SHP77 treated with DMSO at 0.1 percent for 48 hours (cell line): ENCODE data around the gene NOL4L.

Source experiments
- DNase-seq: peaks from one replicate; lab custom pipeline; 2025; lab: John Stamatoyannopoulos, UW

Gene NOL4L, protein sequence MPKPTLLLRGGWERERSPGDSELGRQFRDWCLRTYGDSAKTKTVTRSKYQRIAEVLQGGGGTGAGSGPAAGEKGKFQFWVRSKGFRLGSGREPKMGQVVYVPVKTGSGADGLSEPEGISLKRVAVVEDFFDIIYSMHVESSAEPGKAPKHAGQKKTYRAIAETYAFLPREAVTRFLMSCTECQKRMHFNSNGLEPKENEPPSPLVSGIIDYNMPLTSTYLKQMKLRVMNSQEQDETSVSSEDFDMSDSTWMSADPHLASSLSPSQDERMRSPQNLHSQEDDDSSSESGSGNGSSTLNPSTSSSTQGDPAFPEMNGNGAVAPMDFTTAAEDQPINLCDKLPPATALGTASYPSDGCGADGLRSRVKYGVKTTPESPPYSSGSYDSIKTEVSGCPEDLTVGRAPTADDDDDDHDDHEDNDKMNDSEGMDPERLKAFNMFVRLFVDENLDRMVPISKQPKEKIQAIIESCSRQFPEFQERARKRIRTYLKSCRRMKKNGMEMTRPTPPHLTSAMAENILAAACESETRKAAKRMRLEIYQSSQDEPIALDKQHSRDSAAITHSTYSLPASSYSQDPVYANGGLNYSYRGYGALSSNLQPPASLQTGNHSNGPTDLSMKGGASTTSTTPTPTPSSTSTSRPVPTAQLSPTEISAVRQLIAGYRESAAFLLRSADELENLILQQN

DNA sequence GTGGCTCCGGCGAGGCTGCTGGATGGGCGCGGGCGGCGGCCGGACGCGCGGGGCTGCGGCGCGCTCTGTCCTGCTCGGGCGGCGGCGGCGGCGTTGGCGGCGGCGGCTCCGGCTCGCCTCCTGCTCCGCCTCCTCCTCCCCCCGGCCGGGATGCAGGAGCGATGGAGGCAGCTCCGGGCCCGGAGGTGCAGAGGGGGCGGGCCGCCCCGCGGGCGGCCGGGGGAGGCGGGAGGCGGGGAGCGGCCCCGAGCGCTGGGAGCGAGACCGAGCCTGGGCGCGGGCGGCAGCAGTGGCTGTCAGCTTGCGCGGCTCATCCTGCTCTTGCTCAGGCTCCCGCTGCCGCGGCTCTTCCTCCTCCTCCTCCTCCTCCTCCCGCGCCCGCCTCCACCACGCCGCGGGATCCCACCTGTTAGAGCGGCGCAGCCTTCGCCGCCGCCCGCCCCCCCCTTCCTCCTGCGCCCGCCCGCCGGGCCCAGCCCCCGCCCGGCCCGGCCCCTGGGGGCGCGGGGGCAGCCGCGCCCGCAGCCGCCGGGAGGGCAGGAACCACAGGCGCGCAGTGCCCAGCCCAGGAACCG is at the start of gene NOL4L:
NOL4L (minus strand) TSS at position 323 of the 575 bp plus-strand sequence. CDS start 443 bp downstream, outside the sequence.
- no peak for DNase-seq

DNA sequence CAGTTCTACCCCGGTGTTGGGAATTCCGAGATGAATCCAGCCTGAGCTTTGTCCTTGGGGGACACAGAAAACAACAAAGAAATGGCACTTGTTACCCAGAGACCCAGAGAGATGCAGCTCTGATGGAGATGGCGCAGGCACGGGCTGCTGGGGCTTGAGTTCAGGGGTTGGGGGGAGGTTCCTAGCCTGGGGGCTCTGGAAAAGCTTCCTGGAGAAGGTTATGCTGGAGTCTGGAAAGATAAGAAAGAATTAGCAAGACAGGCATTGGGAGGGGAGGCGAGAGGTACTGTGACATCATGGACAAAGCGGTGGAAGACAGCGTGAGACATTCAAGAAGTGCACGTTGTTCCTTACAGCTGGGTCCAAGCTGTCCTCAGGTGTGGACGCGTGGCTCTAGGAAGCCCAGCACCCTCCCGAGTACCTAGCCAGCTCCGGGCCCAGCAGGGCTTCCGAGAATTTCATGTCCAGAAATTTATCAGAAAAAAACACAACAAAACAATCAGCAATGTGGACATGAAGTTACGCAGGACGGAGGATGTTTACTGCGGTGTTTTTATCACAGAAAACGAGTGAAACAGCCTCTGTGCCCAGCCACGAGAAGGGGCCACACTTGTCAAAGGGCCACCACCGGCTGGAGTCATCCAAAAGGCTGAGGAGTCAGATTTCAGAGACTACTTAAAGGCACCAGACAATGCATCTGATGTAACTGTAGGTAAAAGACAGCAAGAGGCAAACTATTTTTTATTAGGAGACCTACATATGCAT is 49.1 kb upstream of the NOL4L start:
- no peak for DNase-seq

DNA sequence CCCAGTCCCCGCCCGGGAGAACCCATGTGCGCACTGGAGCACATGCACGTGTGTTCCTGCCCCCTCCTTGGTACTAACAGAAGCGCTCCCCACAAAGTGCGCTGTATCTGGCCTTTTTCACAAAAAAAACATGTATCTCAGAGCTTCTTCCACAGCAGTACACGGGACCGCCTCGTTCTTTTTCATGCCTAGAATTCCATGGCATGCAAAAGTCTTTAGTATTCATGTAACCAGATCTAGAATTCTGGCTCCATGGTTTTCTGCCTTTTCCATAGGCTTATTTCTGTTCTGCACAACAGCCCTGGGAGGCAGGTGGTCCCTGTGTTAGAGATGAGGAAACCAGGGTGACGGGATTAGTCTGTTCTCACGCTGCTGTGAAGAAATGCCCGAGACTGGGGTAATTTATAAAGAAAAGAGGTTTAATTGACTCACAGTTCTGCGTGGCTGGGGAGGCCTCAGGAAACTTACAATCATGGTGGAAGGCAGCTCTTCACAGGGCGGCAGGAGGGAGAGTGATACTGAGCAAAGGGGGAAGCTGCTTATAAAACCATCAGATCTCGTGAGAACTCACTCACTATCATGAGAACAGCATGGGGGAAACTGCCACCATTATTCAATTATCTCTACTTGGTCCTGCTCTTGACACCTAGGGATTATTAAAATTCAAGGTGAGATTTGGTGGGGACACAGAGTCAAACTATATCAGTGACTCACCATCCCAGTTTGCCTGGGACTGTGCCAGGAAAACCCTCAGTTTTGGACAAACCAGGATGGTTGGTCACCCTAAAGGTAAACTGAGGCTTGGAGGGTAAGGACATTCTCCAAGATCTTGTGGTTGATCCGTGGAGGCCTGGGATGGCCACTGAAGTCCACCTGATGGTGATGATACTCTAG is 47.6 kb upstream of the NOL4L start:
- DNase-seq: no peak

DNA sequence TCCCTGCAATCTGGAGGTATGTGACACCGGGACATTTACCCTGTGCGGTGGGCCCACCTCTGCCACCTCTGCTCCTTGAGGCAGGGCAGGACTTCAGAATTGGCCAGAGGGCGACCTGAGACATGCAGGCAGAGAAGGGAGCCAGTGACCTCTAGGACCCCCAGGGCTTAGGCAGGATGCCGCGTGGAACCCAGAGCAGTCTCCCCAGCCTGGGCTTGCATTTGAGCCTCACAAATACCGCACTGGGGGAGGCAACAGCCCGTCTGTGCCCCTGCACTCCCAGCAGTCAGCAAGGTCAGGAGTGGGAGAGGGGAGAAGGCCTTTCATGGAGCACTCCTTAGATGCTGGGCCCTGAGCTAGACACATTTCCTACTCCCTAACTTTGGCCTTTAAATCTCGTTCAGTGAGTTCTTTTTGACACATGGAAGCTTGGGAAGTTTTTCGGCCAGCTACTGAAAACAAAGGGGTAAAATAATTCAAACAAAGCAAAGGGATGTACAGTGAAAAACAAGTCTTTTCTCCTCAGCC is 46.9 kb upstream of the NOL4L start:
- no peak for DNase-seq

DNA sequence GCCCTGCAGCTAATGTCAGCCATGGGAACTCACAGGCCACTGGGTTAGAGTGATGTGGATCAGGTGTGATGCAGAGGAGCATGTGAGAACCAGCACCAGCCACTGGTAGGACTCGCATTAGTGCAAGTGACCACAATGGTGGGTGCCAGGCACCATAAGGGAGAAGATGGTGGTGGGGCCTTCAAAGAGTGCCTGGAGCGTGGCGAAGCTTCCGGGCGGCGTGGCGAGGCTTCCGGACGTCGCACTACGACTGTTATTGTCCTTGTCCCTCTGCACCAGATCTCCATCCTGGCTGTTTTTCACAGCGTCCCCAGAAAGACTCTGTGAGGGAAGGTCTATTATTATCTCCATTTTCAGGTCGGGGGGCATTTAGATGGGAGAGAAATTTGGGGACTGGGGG is 44.7 kb upstream of the NOL4L start:
- DNase-seq: no peak

DNA sequence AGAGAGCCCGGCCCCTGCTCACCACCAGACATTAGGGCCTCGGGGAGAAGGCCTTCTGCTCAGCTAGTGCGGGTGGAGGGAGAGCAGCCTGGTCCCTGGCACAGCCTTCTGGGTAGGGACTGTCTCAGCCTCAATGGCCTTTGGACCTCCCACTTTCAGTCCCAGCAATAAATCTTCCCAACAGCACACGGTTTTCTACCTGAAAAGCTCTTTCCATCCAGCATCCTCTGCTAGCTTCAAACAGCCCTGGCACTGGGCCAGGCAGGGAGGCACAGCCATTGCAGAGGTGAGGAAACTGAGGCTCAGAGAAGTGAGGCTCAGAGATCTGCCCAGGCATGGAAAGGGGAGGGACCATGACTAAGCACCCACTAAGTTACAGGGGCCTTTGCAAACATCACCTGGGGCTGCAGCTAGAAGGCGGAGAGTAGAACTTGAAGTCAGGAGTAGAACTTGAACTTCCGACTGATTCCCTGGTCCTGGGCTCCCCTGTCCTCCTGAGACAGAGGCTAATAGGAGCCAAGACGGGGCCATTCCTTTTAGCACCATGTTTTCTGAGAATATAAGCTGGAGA is 43.9 kb upstream of the NOL4L start:
- DNase-seq: peak; percentile 43

DNA sequence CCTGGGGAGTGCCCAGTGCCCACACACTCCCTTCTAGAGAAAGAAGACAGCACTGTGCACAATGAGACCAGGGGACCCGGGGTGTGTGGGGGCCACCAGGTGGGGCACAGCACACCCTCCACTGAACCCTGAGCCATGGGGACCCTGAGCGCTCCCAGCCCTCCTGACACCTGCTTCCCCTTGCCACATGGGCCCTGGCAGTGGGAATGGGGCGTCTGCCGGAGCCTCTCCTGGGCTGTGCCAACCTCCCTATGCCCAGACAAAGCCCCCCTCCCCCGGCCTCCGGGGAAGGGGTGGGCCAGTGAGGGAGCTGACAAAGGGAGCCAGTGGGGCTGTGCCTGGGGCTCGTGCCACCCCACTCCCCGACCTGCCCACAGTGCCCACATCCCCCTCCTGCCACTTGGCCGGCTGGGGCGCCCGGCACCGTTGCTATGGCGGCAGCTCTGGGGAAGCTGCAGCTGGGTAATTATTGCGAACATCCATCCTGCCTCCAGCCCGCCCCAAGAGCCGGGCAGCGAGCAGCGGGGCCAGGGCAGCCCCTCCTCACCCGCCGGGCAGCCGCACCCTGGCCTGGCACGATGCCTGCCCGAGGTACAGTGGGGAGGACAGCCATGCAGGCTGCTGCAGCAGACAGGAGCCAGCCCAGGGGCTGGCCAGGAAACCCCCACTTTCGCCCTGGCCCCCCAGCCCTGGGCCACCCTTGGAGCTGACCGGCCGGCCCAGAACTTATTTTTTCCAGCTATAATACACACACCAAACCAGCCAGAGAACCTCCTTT is 41.9 kb upstream of the NOL4L start:
- peak; percentile 53 for DNase-seq

DNA sequence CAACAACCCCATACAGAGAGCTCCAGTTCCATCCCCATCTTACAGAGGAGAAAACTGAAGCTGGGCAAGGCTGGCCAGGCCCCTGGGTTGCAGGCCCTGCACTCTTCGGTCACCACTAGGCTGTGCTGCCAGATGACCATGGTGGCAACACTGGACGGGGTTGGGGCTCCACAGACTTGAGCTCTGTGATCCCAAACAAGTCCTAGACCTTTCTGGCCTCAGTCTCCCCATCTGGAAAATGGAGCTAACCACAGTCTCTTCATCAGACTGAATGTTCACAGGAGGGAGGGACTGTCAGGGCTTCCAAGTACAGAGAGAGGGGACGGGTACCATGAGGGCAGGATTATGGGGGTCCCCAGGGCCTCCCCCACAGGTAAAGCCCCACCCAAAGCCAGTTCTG is 41.3 kb upstream of the NOL4L start:
- no peak for DNase-seq

DNA sequence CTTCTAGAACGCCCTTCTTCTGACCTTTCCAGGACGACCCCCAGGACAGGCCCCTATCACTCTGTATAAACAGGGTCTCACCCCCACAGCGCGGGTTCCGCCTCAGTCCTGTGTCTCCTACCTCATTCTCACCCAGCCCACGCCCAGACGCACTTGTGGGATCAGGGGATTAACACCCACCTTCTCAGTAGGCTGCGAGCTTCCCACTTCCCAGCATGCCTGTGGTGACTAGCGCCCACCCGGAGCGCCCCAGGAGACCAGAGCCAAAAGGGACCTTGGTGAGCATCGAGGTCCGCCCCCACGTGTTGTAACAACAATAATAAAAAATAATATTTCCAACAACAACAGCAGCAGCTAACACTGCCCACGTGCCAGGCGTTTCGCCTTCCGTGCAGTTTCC is 40.9 kb upstream of the NOL4L start:
- no peak for DNase-seq

DNA sequence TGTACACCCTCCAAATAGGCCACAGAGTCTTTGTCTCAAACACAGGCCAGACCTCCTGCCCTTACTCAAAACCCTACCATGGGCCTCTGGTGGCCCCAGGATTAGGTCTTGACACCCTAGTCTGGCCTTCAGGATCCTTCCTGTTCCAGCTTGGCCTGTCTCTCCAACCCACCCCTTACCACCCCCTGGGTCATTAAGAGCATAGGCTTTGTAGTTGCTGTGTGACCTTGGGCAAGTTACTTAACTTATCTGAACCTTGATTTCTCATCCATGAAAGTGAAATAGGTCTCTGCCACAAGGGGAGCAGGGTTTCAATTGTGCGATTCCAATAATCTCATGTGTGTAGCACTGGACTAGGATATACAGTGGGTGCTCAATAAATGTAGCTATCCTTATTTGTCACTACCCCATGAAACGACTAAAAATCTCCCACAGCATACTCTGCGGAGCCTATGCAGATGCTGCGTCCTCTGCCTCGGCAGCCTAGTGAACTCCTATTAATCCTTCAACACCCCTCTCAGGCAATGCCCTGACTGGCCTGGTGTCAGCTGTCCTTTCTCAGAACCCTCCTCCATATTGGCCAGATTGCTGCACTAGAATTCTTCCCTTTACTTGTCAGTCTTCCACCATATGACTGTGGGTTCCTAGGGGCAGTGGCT is 39.7 kb upstream of the NOL4L start:
- DNase-seq: no peak

DNA sequence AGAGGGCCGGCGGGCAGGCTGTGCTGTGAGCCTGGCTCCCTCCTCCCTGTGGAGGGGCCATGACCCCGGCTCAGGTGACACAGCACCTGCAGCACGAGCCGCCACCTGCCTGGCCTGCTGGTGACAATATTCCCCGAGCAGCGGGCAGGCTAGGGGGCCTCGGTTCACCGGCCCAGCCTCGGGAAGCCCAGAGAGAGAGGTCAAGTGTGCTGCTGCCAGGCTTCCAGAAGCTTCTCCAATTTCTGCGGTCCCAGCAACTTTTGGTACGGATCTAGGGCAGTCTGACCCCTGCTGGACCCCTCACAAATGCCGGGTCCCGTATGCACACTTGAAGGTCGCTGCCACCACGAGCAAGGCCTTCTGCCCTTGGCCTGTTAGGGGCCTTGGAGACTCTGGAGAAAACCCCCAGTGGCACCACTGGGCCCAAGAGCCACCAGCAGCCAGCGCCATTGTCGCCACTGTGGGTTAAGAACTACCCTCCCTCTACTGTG is 38.6 kb upstream of the NOL4L start:
- no peak for DNase-seq

DNA sequence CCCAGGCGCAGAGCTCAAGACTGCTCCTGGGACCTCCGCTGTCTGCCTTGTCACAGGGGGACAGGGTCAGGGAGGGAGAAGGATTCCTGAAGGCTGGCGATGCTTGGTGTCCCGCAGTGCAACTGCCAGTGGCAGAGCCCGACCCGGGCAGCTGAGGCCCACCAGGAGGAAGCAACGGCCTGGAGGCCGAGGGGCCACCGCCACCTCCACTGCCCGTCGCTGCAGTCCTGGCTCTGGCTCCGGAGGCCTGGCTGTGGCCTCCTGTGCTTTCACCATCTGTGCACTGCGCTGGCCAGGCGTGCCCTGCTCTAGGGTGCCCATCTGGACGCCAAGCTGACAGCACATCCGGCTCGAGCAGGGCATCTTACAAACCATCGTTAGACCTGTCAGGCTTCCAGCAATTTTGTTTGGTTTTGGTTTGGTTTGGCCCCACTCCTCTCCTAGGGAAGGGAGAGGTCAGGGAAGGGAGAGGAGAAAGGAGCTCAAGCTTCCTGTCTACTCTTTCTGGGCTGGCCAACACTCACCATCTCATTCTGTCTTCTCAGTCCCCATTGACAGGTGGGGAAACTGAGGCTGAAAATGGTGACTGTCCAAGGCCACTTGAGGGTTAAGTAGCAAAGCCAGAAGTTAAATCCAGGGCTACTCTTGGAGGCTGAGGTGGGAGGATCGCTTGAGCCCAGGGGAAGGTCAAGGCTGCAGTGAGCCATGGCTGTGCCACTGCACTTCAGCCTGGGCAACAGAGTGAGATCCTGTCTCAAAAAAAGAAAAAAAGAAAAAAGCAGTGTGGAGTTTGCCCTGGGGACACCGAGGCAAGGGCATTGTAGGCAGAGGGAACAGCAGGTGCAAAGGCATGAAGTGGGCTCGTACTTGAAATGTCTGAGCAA is 37.7 kb upstream of the NOL4L start:
- no peak for DNase-seq

DNA sequence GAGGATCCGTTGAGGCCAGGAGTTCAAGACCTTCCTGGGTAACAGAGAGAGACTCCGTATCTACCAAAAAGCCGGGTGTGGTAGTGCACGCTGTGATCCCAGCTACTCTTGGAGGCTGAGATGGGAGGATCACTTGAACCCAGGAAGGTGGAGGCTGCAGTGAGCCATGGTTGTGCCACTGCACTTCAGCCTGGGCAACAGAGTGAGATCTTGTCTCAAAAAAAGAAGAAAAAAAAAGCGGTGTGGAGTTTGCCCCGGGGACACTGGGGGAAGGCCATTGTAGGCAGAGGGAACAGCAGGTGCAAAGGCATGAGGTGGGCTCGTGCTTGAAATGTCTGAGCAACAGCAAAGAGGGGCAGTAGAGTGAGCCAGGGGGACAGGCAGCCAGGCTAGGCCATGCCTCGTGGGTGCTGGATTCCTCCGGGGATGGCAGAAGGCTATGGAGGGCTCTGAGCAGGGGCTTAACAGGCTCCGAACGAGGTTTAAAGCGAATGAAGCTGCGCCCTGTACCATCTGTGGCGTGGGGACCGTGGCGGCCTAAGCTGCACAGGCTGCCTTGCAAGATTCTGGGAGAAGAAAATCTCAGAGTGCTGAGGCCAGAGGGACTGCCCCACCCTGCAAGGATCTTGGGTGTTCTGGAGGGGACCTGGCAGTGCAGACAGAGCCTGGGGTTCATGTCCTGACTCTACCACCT is 36.9 kb upstream of the NOL4L start:
- no peak for DNase-seq

DNA sequence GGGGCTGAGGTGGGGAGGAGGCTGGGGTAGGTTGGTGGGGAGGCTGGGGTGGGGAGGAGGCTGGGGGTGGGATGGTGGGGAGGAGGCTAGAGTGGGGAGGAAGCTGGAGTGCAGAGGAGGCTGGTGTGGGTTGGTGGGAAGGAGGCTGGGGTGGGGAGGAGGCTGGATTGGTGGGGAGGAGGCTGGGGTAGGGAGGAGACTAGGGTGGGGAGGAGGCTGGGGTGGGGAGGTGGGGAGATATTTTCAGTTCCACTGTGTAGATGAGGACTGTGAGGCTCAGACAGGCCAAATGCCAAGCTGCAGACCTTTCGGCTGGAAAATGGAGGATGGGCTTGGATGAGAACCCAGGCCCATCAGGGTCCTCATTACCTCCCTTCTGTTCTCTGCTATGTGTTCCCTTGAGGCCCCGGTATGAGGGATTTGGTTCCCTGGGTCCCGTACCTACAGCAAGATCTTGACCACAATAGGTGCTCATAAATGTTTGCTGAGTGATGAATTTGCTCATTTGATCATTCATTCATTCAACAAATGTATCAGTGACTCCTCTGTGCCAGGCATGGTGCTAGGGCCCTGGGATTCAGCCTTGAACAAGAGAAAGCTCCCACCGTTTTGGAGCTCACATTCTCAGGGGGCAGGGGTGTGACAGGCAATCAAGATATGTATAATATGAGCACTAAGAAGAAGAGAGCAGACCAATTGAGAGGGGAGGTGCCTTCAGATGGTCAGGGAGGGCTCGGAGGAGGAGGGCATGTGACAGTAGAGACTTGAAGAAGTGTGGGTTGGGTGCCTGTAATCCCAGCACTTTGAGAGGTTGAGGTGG is 36.1 kb upstream of the NOL4L start:
- no peak for DNase-seq

DNA sequence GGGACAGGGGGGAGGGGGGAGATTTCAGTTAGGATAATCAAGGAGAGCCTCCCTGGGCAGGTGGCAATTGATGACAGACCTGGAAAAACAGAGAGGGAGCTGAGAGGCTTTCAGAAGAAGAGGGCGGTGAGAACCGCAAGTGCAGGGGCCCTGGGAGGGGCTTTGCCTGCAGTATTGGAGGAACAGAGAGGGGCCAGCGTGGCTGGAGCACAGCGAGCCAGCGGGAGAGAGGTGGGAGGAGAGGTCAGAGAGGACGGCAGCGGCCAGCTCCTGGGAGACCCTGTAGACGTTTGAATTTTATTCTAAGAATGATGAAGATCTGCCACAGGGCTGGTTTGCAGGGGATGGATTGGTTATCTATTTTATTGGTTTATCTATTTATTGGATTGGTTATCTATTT is 34.5 kb upstream of the NOL4L start:
- no peak for DNase-seq

DNA sequence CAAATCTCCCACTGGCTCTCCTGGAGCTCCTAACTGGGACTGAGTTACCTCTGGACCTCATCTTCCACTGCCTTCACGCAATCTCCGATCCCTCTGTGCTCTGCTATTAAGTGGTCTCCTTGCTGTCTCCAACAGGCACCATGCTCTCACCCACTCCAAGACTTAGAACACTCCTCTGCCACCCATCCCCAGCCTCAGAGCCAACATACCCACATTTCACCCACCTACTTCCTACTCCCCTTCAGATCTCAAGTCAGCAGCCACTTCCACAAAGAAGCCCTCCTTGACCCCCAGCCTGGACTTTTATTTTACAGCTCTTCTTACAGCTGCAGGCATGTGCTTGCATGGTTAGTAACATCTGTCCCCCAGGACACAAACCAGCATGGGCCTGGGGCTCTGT is 29.6 kb upstream of the NOL4L start:
- no peak for DNase-seq

DNA sequence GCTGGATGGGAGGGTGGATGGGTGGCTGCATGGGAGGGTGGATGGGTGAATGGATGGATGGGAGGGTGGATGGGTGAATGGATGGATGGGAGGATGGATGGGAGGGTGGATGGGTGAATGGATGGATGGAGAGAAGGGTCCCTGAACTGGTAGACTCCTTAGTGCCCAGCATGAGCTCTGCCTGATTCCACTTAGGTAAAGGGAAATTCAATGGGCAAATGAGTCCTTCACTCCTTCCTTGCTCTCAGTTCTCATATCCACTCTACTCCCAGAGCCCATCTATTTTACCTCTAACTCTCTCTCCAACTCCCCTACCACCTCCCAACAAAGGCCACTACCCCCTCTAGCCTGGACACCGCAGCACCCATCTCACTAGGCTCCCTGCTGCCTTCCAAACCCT is 29.2 kb upstream of the NOL4L start:
- DNase-seq: no peak
